AG09309 (cell line): Measurements from ENCODE around the gene CD7.

Experiments used
- DNase-seq: peaks from one replicate; pipeline ENCODE4 v3.0.0-alpha.2; 2010; ENCODE audit warnings: low read depth
- H3K4me3 ChIP-seq: 2 replicates; pipeline ENCODE4 v1.5.1; 2011; ENCODE audit warnings: mild to moderate bottlenecking, low read depth, low read length, moderate library complexity; ENCODE audit not compliant: control insufficient read depth
- CTCF ChIP-seq: IDR thresholded peaks from 2 replicates; pipeline ENCODE4 v1.5.1; 2011; ENCODE audit warnings: mild to moderate bottlenecking, low read depth, low read length, inconsistent platforms; ENCODE audit not compliant: insufficient read depth, control insufficient read depth; ENCODE audit errors: missing control alignments

CD7 gene

GRCh38 chr17:82311971-82312370, 5.4 kb downstream of the CD7 start:
- no peak for DNase-seq
- no peak for TF ChIP-seq CTCF
- H3K4me3 ChIP-seq = no peak overlapping the region

GRCh38 chr17:82310877-82311276, 6.5 kb downstream of the CD7 start:
- DNase-seq = no peak
- no peak for TF ChIP-seq CTCF
- H3K4me3 ChIP-seq = no peak overlapping the region

GRCh38 chr17:82309656-82310570, 7.5 kb downstream of the CD7 start:
- no peak overlapping the region for H3K4me3 ChIP-seq
- no peak for DNase-seq
- no peak for TF ChIP-seq CTCF

GRCh38 chr17:82305727-82306300, 11.6 kb downstream of the CD7 start:
- no peak for DNase-seq
- TF ChIP-seq CTCF = no peak
- no peak overlapping the region for H3K4me3 ChIP-seq

GRCh38 chr17:82304826-82305726, 12.3 kb downstream of the CD7 start:
- no peak overlapping the region for H3K4me3 ChIP-seq
- no peak for TF ChIP-seq CTCF
- no peak for DNase-seq
